Neuron (in vitro differentiated cells): ENCODE data around the gene PPCDC.
"Not testable (repeated sequence)": the region's sequence is repeated elsewhere in the genome, so short reads cannot be mapped to it uniquely, and the experiment has no call there.

Experiments
- H2AFZ ChIP-seq: one replicate; pipeline ENCODE4 v1.6.1; 2013; ENCODE audit warnings: low read depth, mild to moderate bottlenecking, inconsistent platforms, low read length, moderate library complexity
- H3K27me3 ChIP-seq: one replicate; pipeline ENCODE4 v1.6.1; 2013; ENCODE audit warnings: low read length; ENCODE audit not compliant: insufficient read depth
- H3K36me3 ChIP-seq: one replicate; pipeline ENCODE4 v1.6.1; 2013; ENCODE audit warnings: low read length; ENCODE audit not compliant: insufficient read depth
- H3K4me1 ChIP-seq: one replicate; pipeline ENCODE4 v1.6.1; 2013; ENCODE audit warnings: low read length; ENCODE audit not compliant: insufficient read depth
- H3K4me3 ChIP-seq: 2 replicates; pipeline ENCODE4 v1.5.1; 2013; ENCODE audit warnings: mild to moderate bottlenecking, low read length, moderate library complexity
- H3K9me3 ChIP-seq: one replicate; pipeline ENCODE4 v1.6.1; 2013; ENCODE audit warnings: low read length

The PPCDC gene

GRCh38 chr15:75070674-75071073, 47.3 kb downstream of the PPCDC start:
- Histone ChIP-seq H3K4me3 (no peak overlapping the region), H3K36me3 (no peaks in the 10 kb centered on the region), H3K27me3 (no peaks in the 10 kb centered on the region), H3K4me1 (peaks cover 10% of the 10 kb centered on the region), H2AFZ (no peak overlapping the region), H3K9me3 (no peaks in the 10 kb centered on the region)

GRCh38 chr15:75073197-75073596, 49.8 kb downstream of the PPCDC start:
- Histone ChIP-seq H2AFZ (no peak overlapping the region), H3K4me3 (no peak overlapping the region), H3K4me1 (no peaks in the 10 kb centered on the region), H3K9me3 (peaks cover 4% of the 10 kb centered on the region), H3K36me3 (no peaks in the 10 kb centered on the region), H3K27me3 (no peaks in the 10 kb centered on the region)

- H3K27me3 ChIP-seq, result no peaks in the 10 kb centered on the region
Measured at GRCh38 chr15:75076277-75076676, 52.9 kb downstream of the PPCDC start.

GRCh38 chr15:75077551-75077961, 54.2 kb downstream of the PPCDC start:
- not testable (repeated sequence) for H3K4me3 ChIP-seq, H3K27me3 ChIP-seq, H3K4me1 ChIP-seq, H3K36me3 ChIP-seq, H3K9me3 ChIP-seq, H2AFZ ChIP-seq

More at GRCh38 chr15:75076277-75076676, 52.9 kb downstream of the PPCDC start:
- no peak overlapping the region for H3K4me3 ChIP-seq
- H3K9me3 ChIP-seq, result peaks cover 4% of the 10 kb centered on the region
- no peaks in the 10 kb centered on the region for H3K36me3 ChIP-seq
- H2AFZ ChIP-seq, result no peak overlapping the region
- no peaks in the 10 kb centered on the region for H3K4me1 ChIP-seq

- Histone ChIP-seq H3K9me3 (peaks cover 4% of the 10 kb centered on the region), H3K27me3 (no peaks in the 10 kb centered on the region), H3K4me1 (no peaks in the 10 kb centered on the region), H3K4me3 (no peak overlapping the region), H2AFZ (no peak overlapping the region), H3K36me3 (no peaks in the 10 kb centered on the region)
Measured at GRCh38 chr15:75081150-75081549, 57.8 kb downstream of the PPCDC start.

- Histone ChIP-seq H3K9me3 (no peaks in the 10 kb centered on the region), H3K4me3 (no peak overlapping the region), H3K4me1 (no peaks in the 10 kb centered on the region), H3K36me3 (no peaks in the 10 kb centered on the region), H2AFZ (no peak overlapping the region), H3K27me3 (no peaks in the 10 kb centered on the region)
Measured at GRCh38 chr15:75082689-75083088, 59.3 kb downstream of the PPCDC start.

GRCh38 chr15:75085708-75086107, 62.3 kb downstream of the PPCDC start:
- not testable (repeated sequence) for H3K27me3 ChIP-seq, H3K9me3 ChIP-seq, H2AFZ ChIP-seq, H3K4me1 ChIP-seq, H3K36me3 ChIP-seq, H3K4me3 ChIP-seq

GRCh38 chr15:75089456-75090387, 66.3 kb downstream of the PPCDC start:
- no peak overlapping the region for H2AFZ ChIP-seq

GRCh38 chr15:75090388-75090734, 67.0 kb downstream of the PPCDC start:
- no peak overlapping the region for H2AFZ ChIP-seq
- H3K4me1 ChIP-seq, result peaks cover 4% of the 10 kb centered on the region
- no peaks in the 10 kb centered on the region for H3K36me3 ChIP-seq
- no peaks in the 10 kb centered on the region for H3K27me3 ChIP-seq
- H3K4me3 ChIP-seq, result no peak overlapping the region
- no peaks in the 10 kb centered on the region for H3K9me3 ChIP-seq

More at GRCh38 chr15:75089456-75090387, 66.3 kb downstream of the PPCDC start:
- Histone ChIP-seq H3K4me3 (no peak overlapping the region), H3K4me1 (peaks cover 4% of the 10 kb centered on the region), H3K9me3 (no peaks in the 10 kb centered on the region), H3K27me3 (no peaks in the 10 kb centered on the region), H3K36me3 (no peaks in the 10 kb centered on the region)

GRCh38 chr15:75091814-75092213, 68.4 kb downstream of the PPCDC start:
- no peak overlapping the region for H3K4me3 ChIP-seq
- no peaks in the 10 kb centered on the region for H3K27me3 ChIP-seq
- H2AFZ ChIP-seq, result no peak overlapping the region
- H3K9me3 ChIP-seq, result no peaks in the 10 kb centered on the region
- peaks cover 4% of the 10 kb centered on the region for H3K4me1 ChIP-seq
- no peaks in the 10 kb centered on the region for H3K36me3 ChIP-seq

- H3K27me3 ChIP-seq, H3K36me3 ChIP-seq, H3K4me3 ChIP-seq, H3K4me1 ChIP-seq, H3K9me3 ChIP-seq, H2AFZ ChIP-seq: not testable (repeated sequence)
Measured at GRCh38 chr15:75094961-75095478, 71.6 kb downstream of the PPCDC start.

- Histone ChIP-seq H3K4me3 (no peak overlapping the region), H3K9me3 (no peaks in the 10 kb centered on the region), H3K36me3 (no peaks in the 10 kb centered on the region), H3K4me1 (no peaks in the 10 kb centered on the region), H2AFZ (no peak overlapping the region), H3K27me3 (no peaks in the 10 kb centered on the region)
Measured at GRCh38 chr15:75095594-75095993, 72.2 kb downstream of the PPCDC start.

GRCh38 chr15:75097939-75098338, 74.5 kb downstream of the PPCDC start:
- no peaks in the 10 kb centered on the region for H3K36me3 ChIP-seq
- H3K4me3 ChIP-seq, result no peak overlapping the region
- H3K9me3 ChIP-seq, result no peaks in the 10 kb centered on the region
- no peak overlapping the region for H2AFZ ChIP-seq
- H3K27me3 ChIP-seq, result no peaks in the 10 kb centered on the region
- no peaks in the 10 kb centered on the region for H3K4me1 ChIP-seq
